ENCODE results near the gene C17orf58.
A peak's percentile ranks its signal among the peaks of the same experiment; 100 is the strongest.
"Not testable (repeated sequence)": the region's sequence is repeated elsewhere in the genome, so short reads cannot be mapped to it uniquely, and the experiment has no call there.

The C17orf58 gene

DNA sequence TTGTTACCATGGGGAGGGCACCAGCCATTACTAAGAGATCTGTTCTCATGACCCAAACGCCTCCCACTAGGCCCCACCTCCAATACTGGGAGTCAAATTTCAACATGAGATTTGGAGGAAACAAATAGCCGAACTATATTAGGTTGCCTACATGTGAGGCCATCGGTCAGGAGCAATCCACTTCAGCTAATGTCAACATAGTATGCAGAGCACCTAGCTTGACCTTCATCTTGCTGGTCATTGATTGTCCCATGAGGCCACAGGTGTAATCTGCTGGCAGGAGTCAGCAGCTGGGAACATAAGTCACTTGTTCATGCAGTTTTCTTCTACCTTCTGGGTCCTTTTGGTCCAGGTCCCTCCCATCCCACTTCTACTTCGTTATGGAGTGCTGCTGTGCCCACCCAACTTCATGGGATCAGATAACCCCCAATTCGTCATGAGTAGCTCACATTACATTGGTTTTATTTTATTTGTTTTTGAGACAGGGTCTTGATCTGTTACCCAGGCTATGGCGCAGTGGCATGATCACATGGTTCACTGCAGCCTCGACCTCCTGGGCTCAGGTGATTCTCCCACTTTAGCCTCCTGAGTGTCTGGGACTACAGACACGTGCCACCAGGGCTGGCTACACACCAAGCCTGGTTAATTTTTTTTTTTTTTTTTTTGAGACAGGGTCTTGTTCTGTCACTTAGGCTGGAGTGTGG lies 33.4 kb upstream of the C17orf58 start:
- TF ChIP-seq CTCF (IDR thresholded peaks at IDR 0.05) = no peak
- no peak for DNase-seq (ENCODE audit: low spot score)
- H3K27ac ChIP-seq = no peak overlapping the region
- H3K4me3 ChIP-seq = no peak overlapping the region

DNA sequence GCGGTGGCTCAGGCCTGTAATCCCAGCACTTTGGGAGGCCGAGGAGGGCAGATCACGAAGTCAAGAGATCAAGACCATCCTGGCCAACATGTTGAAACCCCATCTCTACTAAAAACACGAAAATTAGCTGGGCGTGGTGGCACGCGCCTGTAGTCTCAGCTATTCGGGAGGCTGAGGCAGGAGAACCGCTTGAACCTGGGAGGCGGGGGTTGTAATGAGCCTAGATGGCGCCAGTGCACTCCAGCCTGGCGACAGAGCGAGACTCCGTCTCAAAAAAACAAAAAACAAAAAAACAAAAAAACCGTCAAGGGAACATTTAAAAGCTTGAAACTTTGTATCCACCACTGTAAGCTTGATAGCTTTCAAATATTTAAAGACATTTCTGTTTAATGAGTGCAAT lies 26.3 kb upstream of the C17orf58 start:
- H3K27ac ChIP-seq; H3K4me3 ChIP-seq; DNase-seq (ENCODE audit: low spot score): not testable (repeated sequence)

DNA sequence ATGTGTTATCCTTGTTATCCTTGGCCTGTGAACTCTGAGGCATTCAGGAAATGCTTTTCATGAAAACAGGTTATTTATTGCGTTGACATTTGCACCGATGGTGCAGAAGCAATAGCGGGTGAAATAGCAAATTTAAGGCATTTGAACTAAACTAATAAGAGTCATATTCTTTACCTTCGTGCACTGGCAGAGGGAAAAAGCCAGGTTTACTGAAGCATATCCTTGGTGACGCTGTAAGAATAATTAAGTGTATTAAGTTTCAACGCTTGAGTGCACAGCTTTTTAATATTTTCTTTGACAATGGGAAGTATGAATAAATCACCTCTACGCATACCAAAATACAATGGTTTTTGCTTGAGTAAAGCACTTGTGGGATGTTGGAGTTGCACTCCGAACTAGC lies 25.7 kb upstream of the C17orf58 start:
- Histone ChIP-seq H3K27ac (no peak overlapping the region), H3K4me3 (no peak overlapping the region)
- DNase-seq (ENCODE audit: low spot score) = no peak
- TF ChIP-seq CTCF (IDR thresholded peaks at IDR 0.05) = no peak

DNA sequence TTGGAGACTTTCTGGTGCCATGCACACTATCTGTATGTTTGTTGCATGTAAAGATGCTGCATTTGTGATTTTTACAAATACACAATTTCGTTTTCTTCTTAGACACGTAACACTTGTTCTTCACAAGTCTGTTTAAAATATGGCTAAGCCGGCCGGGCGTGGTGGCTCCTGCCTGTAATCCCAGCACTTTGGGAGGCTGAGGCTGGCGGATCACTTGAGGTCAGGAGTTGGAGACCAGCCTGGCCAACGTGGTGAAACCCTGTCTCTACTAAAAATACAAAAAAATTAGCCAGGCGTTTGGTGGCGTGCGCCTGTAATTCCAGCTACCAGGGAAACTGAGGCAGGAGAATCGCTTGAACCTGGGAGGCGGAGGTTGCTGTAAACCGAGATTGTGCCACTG lies 24.5 kb upstream of the C17orf58 start:
- Histone ChIP-seq H3K4me3 (peak overlapping the region; percentile 74), H3K27ac (peak overlapping the region in 1 of 2 donors; percentile 84)
- not testable (repeated sequence) for DNase-seq (ENCODE audit: low spot score)

DNA sequence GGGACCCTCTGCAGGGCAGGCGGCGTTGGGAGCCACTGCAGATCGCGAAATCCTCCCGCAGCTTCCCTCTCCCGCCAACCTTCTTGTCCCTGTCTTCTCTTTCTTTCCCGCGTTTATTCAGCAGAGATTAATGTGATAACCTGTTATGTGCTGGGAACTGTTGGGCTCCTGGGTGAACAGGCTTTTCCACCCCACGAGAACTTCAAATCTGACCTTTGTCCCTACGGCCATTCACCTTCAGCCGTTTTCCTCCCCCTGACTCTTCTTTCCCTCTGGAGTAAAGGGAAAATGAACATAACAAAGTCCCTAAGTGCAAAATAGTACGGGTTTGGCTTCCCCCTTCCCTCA lies 24.1 kb upstream of the C17orf58 start:
- H3K27ac ChIP-seq = peak overlapping the region; percentile 67 to 84

DNA sequence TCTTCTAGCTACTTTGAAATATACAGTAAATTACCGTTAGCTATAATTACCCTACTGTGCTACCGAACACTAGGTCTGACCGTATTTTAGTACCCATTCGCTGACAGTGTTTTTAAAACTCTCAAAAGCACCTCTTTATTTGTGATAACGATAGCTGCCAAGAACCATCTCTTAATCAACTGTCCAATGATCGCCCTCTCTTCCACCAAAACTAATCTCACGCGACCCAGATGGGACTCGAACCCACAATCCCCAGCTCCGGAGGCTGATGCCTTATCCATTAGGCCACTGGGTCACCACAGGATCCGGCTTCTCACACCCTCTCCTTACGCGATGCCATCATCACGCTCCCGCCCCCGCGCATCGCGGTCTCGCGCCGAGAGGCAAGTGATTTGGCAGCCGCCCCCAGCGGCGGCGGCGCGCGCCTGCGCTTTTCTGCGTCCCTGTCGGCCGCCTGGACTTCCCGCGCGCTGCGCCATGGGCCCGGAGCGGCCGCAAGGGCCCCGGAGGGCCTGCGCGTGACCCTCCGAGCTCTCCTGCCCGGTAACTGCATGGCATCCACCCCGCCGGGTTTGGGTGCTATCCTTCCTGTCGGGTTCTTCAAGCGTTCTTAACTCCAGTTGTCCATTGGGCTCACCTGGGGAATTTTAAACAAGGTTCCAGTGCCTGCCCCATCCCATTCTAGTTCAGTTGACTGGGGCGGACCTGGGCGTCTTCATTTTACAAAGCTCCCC lies 23.6 kb upstream of the C17orf58 start:
- Histone ChIP-seq H3K4me3 (peak overlapping the region; percentile 74), H3K27ac (peak overlapping the region; percentile 67 to 84)
- peak; percentile 42 for TF ChIP-seq CTCF (IDR thresholded peaks at IDR 0.05)
- DNase-seq (ENCODE audit: low spot score) = peak; percentile 97

More for the DNA sequence above, 24.1 kb upstream of the C17orf58 start:
- no peak for DNase-seq (ENCODE audit: low spot score)
- H3K4me3 ChIP-seq = peak overlapping the region; percentile 74
- no peak for TF ChIP-seq CTCF (IDR thresholded peaks at IDR 0.05)

GRCh38 chr17:68019336-68019674 lies 23.0 kb upstream of the C17orf58 start:
- Histone ChIP-seq H3K27ac (no peak overlapping the region), H3K4me3 (peak overlapping the region; percentile 74)

DNA sequence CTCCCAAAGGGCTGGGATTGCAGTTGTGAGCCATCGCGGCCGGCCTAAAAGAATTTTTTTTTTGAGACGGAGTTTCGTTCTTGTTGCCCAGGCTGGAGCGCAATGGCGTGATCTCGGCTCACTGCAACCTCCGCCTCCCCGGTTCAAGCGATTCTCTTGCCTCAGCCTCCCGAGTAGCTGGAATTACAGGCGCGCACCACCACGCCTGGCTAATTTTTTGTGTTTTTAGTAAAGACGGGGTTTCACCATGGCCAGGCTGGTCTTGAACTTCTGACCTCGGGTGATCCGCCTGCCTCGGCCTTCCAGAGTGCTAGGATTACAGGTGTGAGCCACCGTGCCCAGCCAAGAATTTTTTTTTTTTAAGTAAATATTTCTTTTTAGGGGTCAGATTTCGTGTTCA lies 22.2 kb upstream of the C17orf58 start:
- not testable (repeated sequence) for H3K27ac ChIP-seq; DNase-seq (ENCODE audit: low spot score); H3K4me3 ChIP-seq

More at GRCh38 chr17:68019336-68019674, 23.0 kb upstream of the C17orf58 start:
- no peak for DNase-seq (ENCODE audit: low spot score)
- no peak for TF ChIP-seq CTCF (IDR thresholded peaks at IDR 0.05)

All from coronary artery (tissue), 2 donors.